Activated CD8-positive, alpha-beta T cell treated with anti-CD3 and anti-CD28 coated beads for 36 hours (primary cell): ENCODE measurements around the gene VTI1A. TPM values are rescaled to one million over a fixed set of nuclear protein-coding genes. Genes with fewer than 3 reads are reported as not detected.

Source experiments
- ATAC-seq: fragments of 200-7000 bp; cut with Tn5 transposase; one replicate; pipeline ENCODE4 v1.10.0; 2021; ENCODE audit warnings: mild to moderate bottlenecking, moderate library complexity
- CTCF ChIA-PET: fragments of 350-600 bp; sonication (Branson Sonifier 250); formaldehyde crosslinking; loops from one replicate; lab custom pipeline; 2021; ENCODE audit warnings: antibody characterized with exemption; lab: Charles Lee
- POLR2A ChIA-PET: fragments of 350-600 bp; sonication (Branson Sonifier 250); formaldehyde crosslinking; loops from one replicate; lab custom pipeline; 2021; ENCODE audit warnings: antibody characterized with exemption; lab: Charles Lee
- DNase-seq: peaks from one replicate; pipeline ENCODE4 v3.0.0-alpha.2; 2020
- H3K27ac Mint-ChIP-seq: one replicate; pipeline ENCODE4 v1.8.0; 2021; ENCODE audit warnings: mild to moderate bottlenecking, mixed read lengths
- H3K27me3 Mint-ChIP-seq: one replicate; pipeline ENCODE4 v1.8.0; 2021; ENCODE audit warnings: mixed read lengths
- H3K36me3 Mint-ChIP-seq: one replicate; pipeline ENCODE4 v1.8.0; 2021; ENCODE audit warnings: low read depth, mixed read lengths
- H3K4me1 Mint-ChIP-seq: one replicate; pipeline ENCODE4 v1.8.0; 2021; ENCODE audit warnings: low read depth, mixed read lengths
- H3K4me3 Mint-ChIP-seq: one replicate; pipeline ENCODE4 v1.8.0; 2021; ENCODE audit warnings: mild to moderate bottlenecking, moderate library complexity, mixed read lengths
- H3K9me3 Mint-ChIP-seq: one replicate; pipeline ENCODE4 v1.8.0; 2021; ENCODE audit warnings: mixed read lengths
- intact Hi-C: fragments of 100-400 bp; cut with micrococcal nuclease; formaldehyde crosslinking; loops from one replicate; pipeline ENCODE4 v1.10.0; 2022
- total RNA-seq, 2 experiments: library from RNA; stranded (reverse); gene quantifications; one replicate each; pipeline ENCODE4 v1.2.3, GENCODE V29; 2021
- TF ChIP-seq, protein P1 (sequence below): fragments of 200-600 bp; IDR thresholded peaks from one replicate; pipeline ENCODE4 v1.8.0; 2022; ENCODE audit warnings: antibody characterized with exemption, mild to moderate bottlenecking

VTI1A gene
- total RNA-seq, 2 experiments from 2014 or later, result 29.4 to 30.0 TPM

DNA sequence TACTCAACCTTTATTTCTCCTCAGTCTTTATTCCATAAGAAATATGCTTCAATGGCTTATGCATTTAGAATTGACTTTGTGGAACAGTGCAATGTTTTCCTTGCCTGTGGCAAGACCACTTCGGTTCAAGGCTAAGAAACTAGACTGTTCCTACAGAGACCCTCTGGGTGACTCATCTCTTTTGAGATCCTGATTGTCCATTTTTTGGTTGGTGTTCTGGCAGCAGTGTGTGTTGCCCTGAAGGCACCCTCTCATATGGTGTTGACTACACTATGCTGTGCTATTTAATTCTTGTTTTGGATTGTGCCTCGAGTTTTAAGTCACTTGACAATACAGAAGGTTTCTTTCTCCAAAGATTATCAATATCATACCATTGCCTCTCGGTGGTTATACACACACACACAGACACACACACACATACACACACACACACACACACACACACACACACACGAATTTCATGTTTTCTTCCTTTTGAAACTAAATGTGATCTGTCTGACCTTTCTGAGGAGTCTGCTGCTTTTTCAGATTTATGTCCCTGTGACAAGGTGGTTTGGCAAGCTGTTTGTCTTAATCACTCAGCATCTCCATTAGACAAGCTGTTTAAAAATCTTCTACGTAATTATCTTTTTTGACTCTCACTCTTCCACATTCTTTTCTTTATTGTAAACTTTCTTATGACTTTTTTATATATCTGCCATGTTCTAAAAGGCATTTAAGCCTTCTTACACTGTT is 187.2 kb downstream of the VTI1A start:
- ChIA-PET CTCF (no interaction called here), POLR2A (no interaction called here)
- peaks cover 3% of the 10 kb centered on the region for H3K36me3 Mint-ChIP-seq
- H3K9me3 Mint-ChIP-seq, result no peaks in the 10 kb centered on the region
- TF ChIP-seq, protein P1, sequence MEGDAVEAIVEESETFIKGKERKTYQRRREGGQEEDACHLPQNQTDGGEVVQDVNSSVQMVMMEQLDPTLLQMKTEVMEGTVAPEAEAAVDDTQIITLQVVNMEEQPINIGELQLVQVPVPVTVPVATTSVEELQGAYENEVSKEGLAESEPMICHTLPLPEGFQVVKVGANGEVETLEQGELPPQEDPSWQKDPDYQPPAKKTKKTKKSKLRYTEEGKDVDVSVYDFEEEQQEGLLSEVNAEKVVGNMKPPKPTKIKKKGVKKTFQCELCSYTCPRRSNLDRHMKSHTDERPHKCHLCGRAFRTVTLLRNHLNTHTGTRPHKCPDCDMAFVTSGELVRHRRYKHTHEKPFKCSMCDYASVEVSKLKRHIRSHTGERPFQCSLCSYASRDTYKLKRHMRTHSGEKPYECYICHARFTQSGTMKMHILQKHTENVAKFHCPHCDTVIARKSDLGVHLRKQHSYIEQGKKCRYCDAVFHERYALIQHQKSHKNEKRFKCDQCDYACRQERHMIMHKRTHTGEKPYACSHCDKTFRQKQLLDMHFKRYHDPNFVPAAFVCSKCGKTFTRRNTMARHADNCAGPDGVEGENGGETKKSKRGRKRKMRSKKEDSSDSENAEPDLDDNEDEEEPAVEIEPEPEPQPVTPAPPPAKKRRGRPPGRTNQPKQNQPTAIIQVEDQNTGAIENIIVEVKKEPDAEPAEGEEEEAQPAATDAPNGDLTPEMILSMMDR, result no peak
- no peak overlapping the region for H3K27ac Mint-ChIP-seq
- DNase-seq, result no peak
- no peak overlapping the region for H3K4me3 Mint-ChIP-seq
- intact Hi-C loops, result no loop called here
- no peak for ATAC-seq
- no peaks in the 10 kb centered on the region for H3K4me1 Mint-ChIP-seq
- no peaks in the 10 kb centered on the region for H3K27me3 Mint-ChIP-seq

DNA sequence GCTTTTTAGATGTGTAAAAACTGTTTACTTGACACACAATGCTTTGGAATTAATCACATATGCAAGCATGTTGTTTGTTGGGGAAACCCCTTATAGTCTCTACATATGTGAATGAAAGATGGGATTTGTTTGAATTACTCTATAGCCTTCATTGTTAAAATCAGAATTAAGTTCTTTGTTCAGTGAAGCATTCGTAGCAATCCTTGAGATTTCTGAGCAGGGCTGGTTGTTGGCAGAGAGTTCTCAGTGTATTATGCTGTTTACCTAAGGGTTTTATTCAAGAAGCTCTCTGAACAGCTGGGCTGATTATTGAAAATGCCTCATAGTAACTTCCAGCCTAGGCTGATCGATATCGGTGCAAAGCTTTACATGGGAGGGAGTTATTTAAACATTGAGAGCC is 190.9 kb downstream of the VTI1A start:
- TF ChIP-seq, protein P1, result no peak
- Mint-ChIP-seq H3K27ac (no peak overlapping the region), H3K4me1 (no peaks in the 10 kb centered on the region), H3K27me3 (no peaks in the 10 kb centered on the region), H3K9me3 (no peaks in the 10 kb centered on the region), H3K36me3 (no peaks in the 10 kb centered on the region), H3K4me3 (no peak overlapping the region)
- ChIA-PET CTCF (no interaction called here), POLR2A (no interaction called here)
- intact Hi-C loops, result no loop called here
- ATAC-seq (no peak), DNase-seq (no peak)

DNA sequence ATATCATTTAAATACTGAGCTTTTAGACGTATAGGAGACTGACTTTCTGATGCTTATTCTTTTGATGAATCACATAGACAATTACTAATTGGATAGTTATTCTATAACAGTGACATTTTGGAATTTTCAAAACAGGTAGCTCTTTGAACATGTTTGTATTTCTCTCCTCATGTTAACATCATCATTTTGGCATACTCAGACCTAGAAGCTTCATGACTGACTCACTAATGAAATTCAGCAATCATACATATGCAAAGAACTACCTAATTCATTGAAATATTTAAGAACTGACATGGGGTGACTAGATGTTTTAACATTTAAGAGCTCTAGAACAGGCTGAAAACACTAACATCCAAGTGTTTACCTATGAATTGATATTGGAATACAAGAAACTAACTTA is 192.3 kb downstream of the VTI1A start:
- no peaks in the 10 kb centered on the region for H3K36me3 Mint-ChIP-seq
- ChIA-PET POLR2A (no interaction called here), CTCF (no interaction called here)
- H3K27me3 Mint-ChIP-seq, result no peaks in the 10 kb centered on the region
- no peaks in the 10 kb centered on the region for H3K4me1 Mint-ChIP-seq
- ATAC-seq (no peak), DNase-seq (no peak)
- H3K4me3 Mint-ChIP-seq, result no peak overlapping the region
- no peak overlapping the region for H3K27ac Mint-ChIP-seq
- no peaks in the 10 kb centered on the region for H3K9me3 Mint-ChIP-seq
- TF ChIP-seq, protein P1, result no peak
- intact Hi-C loops, result no loop called here

DNA sequence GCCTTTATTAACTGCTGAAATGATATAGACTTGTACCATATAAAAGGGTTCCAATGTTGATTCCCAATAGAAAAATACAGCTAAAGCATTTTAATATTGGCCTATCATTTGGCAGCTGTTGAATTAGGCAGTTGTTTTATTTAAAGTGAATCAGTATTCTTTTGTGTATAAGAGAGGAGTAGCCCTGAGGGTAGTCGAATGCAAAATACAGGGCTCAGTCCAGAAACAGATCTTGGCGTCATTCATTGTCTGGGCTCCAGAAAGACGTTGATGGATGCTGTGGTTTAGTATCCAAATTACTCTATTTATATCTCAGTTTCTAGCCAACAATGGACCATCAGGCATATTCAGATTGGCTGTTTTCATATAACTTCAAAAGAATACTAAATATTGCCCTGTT is 193.6 kb downstream of the VTI1A start:
- no peaks in the 10 kb centered on the region for H3K4me1 Mint-ChIP-seq
- ChIA-PET CTCF (no interaction called here), POLR2A (no interaction called here)
- no peaks in the 10 kb centered on the region for H3K36me3 Mint-ChIP-seq
- no peak overlapping the region for H3K4me3 Mint-ChIP-seq
- DNase-seq (no peak), ATAC-seq (no peak)
- TF ChIP-seq, protein P1, result no peak
- H3K27me3 Mint-ChIP-seq, result no peaks in the 10 kb centered on the region
- H3K27ac Mint-ChIP-seq, result no peak overlapping the region
- intact Hi-C loops, result no loop called here
- no peaks in the 10 kb centered on the region for H3K9me3 Mint-ChIP-seq

DNA sequence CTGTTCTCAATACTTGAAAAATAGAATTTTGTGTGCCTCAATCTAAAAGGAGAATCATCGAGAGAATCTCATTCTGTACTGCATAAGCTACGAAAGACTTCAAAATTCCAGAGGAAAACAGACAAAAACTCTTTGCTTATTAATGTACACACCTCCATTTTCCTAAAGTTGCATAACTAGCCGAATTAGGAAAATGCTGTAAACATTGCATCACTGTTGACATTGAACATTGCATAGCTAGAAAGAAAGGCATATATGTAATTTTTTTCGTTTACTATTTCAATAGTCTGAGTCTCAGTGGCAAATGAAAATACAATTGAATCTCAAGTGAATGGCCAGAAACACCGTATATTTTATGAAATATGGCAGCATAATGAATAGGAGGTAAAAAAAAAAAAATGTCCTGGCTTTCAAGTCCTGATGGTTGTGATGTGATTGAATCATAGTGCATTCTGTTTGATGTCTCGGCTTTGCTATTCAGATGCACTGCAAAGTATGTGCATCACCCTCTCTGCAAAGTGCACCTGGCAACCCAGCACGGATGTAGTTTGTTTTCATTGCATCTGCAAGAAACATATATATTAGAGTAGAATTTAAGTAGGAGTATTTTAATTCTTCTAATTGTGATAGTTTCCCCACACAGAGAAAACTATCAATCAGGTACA is 196.7 kb downstream of the VTI1A start:
- TF ChIP-seq, protein P1, result no peak
- Mint-ChIP-seq H3K36me3 (no peaks in the 10 kb centered on the region), H3K4me1 (no peaks in the 10 kb centered on the region), H3K27ac (no peak overlapping the region), H3K27me3 (no peaks in the 10 kb centered on the region), H3K4me3 (no peak overlapping the region), H3K9me3 (no peaks in the 10 kb centered on the region)
- no peak for ATAC-seq
- CTCF ChIA-PET, result no interaction called here
- POLR2A ChIA-PET, result no interaction called here
- DNase-seq, result no peak
- intact Hi-C loops, result no loop called here
